ENCODE data around the gene ZFP2. TPM values are rescaled to one million over a fixed set of nuclear protein-coding genes. Genes with fewer than 3 reads are reported as not detected.

ZFP2 gene
- total RNA-seq, 1 experiment from 2014 or later: 0.52 TPM

DNA sequence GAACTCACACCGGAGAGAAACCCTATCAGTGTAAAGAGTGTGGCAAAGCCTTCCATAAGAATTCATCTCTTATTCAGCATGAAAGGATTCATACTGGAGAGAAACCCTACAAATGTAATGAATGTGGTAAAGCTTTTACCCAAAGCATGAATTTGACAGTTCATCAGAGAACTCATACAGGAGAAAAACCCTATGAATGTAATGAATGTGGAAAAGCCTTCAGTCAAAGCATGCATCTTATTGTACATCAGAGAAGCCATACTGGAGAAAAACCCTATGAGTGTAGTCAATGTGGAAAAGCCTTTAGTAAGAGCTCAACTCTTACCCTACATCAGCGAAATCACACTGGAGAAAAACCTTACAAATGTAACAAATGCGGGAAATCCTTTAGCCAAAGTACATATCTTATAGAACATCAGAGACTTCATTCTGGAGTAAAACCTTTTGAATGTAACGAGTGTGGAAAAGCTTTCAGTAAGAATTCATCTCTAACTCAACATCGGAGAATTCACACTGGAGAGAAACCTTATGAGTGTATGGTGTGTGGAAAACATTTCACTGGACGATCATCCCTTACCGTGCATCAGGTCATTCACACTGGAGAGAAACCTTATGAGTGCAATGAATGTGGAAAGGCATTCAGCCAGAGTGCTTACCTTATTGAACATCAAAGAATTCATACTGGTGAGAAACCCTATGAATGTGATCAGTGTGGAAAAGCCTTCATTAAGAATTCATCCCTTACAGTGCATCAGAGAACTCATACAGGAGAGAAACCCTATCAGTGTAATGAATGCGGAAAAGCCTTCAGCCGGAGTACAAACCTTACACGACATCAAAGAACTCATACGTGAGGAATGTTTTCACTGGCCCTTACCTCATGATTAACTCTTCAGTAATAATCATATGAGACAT lies 36.4 kb downstream of the ZFP2 start:
- Histone ChIP-seq H3K56ac (ENCODE audit: insufficient read length, low read depth, low read length) (no peak overlapping the region), H3K4me2 (ENCODE audit: insufficient read depth, insufficient read length, low read length) (no peak overlapping the region), H3K4me1 (ENCODE audit: insufficient read depth, low read length) (no peaks in the 10 kb centered on the region), H3K79me1 (ENCODE audit: insufficient read depth, low read depth, low read length, poor library complexity, severe bottlenecking) (no peaks in the 10 kb centered on the region), H2BK20ac (ENCODE audit: low read depth, low read length, poor library complexity, severe bottlenecking) (no peak overlapping the region), H2AFZ (ENCODE audit: low read length) (no peak overlapping the region), H2AK5ac (ENCODE audit: insufficient read length, low read length) (no peak overlapping the region), H3K79me2 (ENCODE audit: insufficient read depth, low read length) (no peaks in the 10 kb centered on the region), H3K18ac (ENCODE audit: insufficient read length, low read depth, low read length) (no peak overlapping the region), H3K27me3 (ENCODE audit: insufficient read depth, low read length) (no peaks in the 10 kb centered on the region), H3K4ac (ENCODE audit: low read depth, low read length) (no peak overlapping the region), H3K9me3 (ENCODE audit: control insufficient read depth, low read depth, low read length) (peaks cover 95% of the 10 kb centered on the region), H4K5ac (ENCODE audit: insufficient read length, low read depth, low read length) (no peak overlapping the region), H2BK12ac (ENCODE audit: insufficient read length, low read depth, low read length) (no peak overlapping the region), H4K8ac (replicated peaks; ENCODE audit: insufficient read length, low read depth, low read length) (no peak overlapping the region), H3T11ph (ENCODE audit: low read length) (no peak overlapping the region), H3K9ac (ENCODE audit: extremely low read depth, insufficient read length, low read length) (no peak overlapping the region), H2BK5ac (ENCODE audit: insufficient read length, low read length) (no peak overlapping the region), H3K23ac (ENCODE audit: insufficient read length, low read depth, low read length) (no peak overlapping the region), H3K14ac (ENCODE audit: insufficient read depth, low read length) (no peak overlapping the region), H2BK120ac (ENCODE audit: low read depth, low read length, poor library complexity, severe bottlenecking) (no peak overlapping the region), H4K91ac (ENCODE audit: insufficient read length, low read depth, low read length) (no peak overlapping the region), H4K20me1 (ENCODE audit: control insufficient read depth, insufficient read depth, insufficient read length) (no peaks in the 10 kb centered on the region), H3K27ac (ENCODE audit: insufficient read length, low read depth, low read length) (no peak overlapping the region), H2BK15ac (ENCODE audit: low read depth, low read length) (no peak overlapping the region), H3K23me2 (ENCODE audit: insufficient read length, low read depth, low read length, poor library complexity, severe bottlenecking) (no peaks in the 10 kb centered on the region)
- DNase-seq: no peak
- TF ChIP-seq, protein P1, sequence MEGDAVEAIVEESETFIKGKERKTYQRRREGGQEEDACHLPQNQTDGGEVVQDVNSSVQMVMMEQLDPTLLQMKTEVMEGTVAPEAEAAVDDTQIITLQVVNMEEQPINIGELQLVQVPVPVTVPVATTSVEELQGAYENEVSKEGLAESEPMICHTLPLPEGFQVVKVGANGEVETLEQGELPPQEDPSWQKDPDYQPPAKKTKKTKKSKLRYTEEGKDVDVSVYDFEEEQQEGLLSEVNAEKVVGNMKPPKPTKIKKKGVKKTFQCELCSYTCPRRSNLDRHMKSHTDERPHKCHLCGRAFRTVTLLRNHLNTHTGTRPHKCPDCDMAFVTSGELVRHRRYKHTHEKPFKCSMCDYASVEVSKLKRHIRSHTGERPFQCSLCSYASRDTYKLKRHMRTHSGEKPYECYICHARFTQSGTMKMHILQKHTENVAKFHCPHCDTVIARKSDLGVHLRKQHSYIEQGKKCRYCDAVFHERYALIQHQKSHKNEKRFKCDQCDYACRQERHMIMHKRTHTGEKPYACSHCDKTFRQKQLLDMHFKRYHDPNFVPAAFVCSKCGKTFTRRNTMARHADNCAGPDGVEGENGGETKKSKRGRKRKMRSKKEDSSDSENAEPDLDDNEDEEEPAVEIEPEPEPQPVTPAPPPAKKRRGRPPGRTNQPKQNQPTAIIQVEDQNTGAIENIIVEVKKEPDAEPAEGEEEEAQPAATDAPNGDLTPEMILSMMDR (conservative IDR thresholded peaks at IDR 0.05): no peak
- Mint-ChIP-seq H3K4me3 (no peak overlapping the region), H3K27ac (no peak overlapping the region), H3K9me3 (peaks cover 97% of the 10 kb centered on the region in 2 experiments), H3K4me1 (no peaks in the 10 kb centered on the region), H3K36me3 (ENCODE audit: insufficient read depth in 1 of 3, low read depth in 3 of 3) (peaks cover 18 to 72% (median 25%) of the 10 kb centered on the region in 3 experiments; a peak in 6 of 7 replicates), H3K27me3 (ENCODE audit: low read depth) (peaks cover 15% of the 10 kb centered on the region)
- no CpG with 5 or more reads among the region's 11 CpGs for WGBS (ENCODE audit: extremely low coverage, insufficient read length, low lambda C conversion rate)
